ENCODE measurements around the gene CSNK1E. TPM values are rescaled to one million over a fixed set of nuclear protein-coding genes. Genes with fewer than 3 reads are reported as not detected.
A peak's percentile ranks its signal among the peaks of the same experiment; 100 is the strongest.

Gene CSNK1E
- total and polyA plus RNA-seq, 9 of the 15 experiments (the other 6 are each of a cell fraction or from before 2014, with no cell fraction given): 2.7 to 70.0 (median 41.3) TPM

DNA sequence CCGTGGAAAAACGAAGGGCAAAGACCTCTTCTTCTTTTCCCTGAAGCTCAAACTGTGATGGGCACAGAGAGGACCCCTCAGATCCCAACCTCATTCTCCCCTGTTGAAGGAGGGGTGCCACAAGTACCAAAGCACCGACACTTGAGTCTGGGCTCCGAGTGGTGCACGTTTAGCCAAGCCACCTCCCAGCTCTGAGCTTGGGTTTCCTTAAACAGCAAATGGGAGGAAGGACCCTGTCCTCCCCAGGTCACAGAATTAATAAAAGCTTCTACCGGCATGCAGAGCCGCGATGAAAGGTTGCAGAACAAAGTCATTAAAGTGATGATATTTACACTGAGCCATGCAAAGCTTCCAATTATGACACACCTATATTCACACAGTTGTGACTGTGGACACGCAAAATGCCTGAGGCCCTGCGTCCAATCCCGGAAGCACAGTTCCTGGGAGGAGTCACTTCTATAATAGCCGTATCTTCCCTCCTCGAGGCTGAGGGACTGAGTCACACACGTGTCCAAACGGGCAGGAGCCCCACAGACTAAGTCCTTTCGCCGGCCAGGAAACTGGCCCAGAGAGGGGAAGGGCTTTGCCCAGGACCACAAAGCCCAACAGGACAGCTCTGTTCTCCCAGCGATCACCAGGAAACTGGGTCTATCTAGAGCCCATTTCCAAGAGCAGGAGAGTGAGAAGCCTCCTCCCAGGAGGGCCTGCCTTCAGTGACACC lies 922 bp upstream of the CSNK1E start (continued):
- TF ChIP-seq, protein P1, sequence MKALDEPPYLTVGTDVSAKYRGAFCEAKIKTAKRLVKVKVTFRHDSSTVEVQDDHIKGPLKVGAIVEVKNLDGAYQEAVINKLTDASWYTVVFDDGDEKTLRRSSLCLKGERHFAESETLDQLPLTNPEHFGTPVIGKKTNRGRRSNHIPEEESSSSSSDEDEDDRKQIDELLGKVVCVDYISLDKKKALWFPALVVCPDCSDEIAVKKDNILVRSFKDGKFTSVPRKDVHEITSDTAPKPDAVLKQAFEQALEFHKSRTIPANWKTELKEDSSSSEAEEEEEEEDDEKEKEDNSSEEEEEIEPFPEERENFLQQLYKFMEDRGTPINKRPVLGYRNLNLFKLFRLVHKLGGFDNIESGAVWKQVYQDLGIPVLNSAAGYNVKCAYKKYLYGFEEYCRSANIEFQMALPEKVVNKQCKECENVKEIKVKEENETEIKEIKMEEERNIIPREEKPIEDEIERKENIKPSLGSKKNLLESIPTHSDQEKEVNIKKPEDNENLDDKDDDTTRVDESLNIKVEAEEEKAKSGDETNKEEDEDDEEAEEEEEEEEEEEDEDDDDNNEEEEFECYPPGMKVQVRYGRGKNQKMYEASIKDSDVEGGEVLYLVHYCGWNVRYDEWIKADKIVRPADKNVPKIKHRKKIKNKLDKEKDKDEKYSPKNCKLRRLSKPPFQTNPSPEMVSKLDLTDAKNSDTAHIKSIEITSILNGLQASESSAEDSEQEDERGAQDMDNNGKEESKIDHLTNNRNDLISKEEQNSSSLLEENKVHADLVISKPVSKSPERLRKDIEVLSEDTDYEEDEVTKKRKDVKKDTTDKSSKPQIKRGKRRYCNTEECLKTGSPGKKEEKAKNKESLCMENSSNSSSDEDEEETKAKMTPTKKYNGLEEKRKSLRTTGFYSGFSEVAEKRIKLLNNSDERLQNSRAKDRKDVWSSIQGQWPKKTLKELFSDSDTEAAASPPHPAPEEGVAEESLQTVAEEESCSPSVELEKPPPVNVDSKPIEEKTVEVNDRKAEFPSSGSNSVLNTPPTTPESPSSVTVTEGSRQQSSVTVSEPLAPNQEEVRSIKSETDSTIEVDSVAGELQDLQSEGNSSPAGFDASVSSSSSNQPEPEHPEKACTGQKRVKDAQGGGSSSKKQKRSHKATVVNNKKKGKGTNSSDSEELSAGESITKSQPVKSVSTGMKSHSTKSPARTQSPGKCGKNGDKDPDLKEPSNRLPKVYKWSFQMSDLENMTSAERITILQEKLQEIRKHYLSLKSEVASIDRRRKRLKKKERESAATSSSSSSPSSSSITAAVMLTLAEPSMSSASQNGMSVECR (CRISPR knock-in tag; IDR thresholded peaks at IDR 0.05): no peak
- TF ChIP-seq ARHGAP35 (IDR thresholded peaks at IDR 0.05; ENCODE audit: partially characterized antibody) (no peak), PCBP1 (IDR thresholded peaks at IDR 0.05; ENCODE audit: low read depth, low read length, poor library complexity, severe bottlenecking) (no peak), MTA2 (IDR thresholded peaks at IDR 0.05; ENCODE audit: low read depth) (no peak), PHB2 (IDR thresholded peaks at IDR 0.05; ENCODE audit: low read depth) (no peak), ZNF174 (CRISPR knock-in tag; IDR thresholded peaks at IDR 0.05) (no peak), SMAD1 (IDR thresholded peaks at IDR 0.05; ENCODE audit: low read depth, low read length, partially characterized antibody) (no peak), BRD4 (IDR thresholded peaks at IDR 0.05) (no peak), ZNF830 (CRISPR knock-in tag; IDR thresholded peaks at IDR 0.05) (no peak)
- TF ChIP-seq, protein P2, sequence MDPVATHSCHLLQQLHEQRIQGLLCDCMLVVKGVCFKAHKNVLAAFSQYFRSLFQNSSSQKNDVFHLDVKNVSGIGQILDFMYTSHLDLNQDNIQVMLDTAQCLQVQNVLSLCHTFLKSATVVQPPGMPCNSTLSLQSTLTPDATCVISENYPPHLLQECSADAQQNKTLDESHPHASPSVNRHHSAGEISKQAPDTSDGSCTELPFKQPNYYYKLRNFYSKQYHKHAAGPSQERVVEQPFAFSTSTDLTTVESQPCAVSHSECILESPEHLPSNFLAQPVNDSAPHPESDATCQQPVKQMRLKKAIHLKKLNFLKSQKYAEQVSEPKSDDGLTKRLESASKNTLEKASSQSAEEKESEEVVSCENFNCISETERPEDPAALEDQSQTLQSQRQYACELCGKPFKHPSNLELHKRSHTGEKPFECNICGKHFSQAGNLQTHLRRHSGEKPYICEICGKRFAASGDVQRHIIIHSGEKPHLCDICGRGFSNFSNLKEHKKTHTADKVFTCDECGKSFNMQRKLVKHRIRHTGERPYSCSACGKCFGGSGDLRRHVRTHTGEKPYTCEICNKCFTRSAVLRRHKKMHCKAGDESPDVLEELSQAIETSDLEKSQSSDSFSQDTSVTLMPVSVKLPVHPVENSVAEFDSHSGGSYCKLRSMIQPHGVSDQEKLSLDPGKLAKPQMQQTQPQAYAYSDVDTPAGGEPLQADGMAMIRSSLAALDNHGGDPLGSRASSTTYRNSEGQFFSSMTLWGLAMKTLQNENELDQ (CRISPR knock-in tag; IDR thresholded peaks at IDR 0.05; ENCODE audit: borderline replicate concordance): no peak
- TF ChIP-seq, protein P3, sequence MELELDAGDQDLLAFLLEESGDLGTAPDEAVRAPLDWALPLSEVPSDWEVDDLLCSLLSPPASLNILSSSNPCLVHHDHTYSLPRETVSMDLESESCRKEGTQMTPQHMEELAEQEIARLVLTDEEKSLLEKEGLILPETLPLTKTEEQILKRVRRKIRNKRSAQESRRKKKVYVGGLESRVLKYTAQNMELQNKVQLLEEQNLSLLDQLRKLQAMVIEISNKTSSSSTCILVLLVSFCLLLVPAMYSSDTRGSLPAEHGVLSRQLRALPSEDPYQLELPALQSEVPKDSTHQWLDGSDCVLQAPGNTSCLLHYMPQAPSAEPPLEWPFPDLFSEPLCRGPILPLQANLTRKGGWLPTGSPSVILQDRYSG (tag; conservative IDR thresholded peaks at IDR 0.05; ENCODE audit: low read depth): 0 out of 2 replicates have a peak, but pooled peaks have one; percentile 61
- TF ChIP-seq, protein P4, sequence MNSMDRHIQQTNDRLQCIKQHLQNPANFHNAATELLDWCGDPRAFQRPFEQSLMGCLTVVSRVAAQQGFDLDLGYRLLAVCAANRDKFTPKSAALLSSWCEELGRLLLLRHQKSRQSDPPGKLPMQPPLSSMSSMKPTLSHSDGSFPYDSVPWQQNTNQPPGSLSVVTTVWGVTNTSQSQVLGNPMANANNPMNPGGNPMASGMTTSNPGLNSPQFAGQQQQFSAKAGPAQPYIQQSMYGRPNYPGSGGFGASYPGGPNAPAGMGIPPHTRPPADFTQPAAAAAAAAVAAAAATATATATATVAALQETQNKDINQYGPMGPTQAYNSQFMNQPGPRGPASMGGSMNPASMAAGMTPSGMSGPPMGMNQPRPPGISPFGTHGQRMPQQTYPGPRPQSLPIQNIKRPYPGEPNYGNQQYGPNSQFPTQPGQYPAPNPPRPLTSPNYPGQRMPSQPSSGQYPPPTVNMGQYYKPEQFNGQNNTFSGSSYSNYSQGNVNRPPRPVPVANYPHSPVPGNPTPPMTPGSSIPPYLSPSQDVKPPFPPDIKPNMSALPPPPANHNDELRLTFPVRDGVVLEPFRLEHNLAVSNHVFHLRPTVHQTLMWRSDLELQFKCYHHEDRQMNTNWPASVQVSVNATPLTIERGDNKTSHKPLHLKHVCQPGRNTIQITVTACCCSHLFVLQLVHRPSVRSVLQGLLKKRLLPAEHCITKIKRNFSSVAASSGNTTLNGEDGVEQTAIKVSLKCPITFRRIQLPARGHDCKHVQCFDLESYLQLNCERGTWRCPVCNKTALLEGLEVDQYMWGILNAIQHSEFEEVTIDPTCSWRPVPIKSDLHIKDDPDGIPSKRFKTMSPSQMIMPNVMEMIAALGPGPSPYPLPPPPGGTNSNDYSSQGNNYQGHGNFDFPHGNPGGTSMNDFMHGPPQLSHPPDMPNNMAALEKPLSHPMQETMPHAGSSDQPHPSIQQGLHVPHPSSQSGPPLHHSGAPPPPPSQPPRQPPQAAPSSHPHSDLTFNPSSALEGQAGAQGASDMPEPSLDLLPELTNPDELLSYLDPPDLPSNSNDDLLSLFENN (IDR thresholded peaks at IDR 0.05; ENCODE audit: low read depth in 2 of 2, low read length in 2 of 2): no peak
- TF ChIP-seq, protein P5, sequence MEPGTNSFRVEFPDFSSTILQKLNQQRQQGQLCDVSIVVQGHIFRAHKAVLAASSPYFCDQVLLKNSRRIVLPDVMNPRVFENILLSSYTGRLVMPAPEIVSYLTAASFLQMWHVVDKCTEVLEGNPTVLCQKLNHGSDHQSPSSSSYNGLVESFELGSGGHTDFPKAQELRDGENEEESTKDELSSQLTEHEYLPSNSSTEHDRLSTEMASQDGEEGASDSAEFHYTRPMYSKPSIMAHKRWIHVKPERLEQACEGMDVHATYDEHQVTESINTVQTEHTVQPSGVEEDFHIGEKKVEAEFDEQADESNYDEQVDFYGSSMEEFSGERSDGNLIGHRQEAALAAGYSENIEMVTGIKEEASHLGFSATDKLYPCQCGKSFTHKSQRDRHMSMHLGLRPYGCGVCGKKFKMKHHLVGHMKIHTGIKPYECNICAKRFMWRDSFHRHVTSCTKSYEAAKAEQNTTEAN (CRISPR knock-in tag; IDR thresholded peaks at IDR 0.05): no peak
